Activated CD4-positive, alpha-beta T cell treated with anti-CD3 and anti-CD28 coated beads, Interleukin-2, amount 10 ng/mL, durations not matched to agents 24 days and 14 days (primary cell): ENCODE data around the gene DUOXA2. TPM values are rescaled to one million over a fixed set of nuclear protein-coding genes. Genes with fewer than 3 reads are reported as not detected.
A peak's percentile ranks its signal among the peaks of the same experiment; 100 is the strongest.

Experiments used
- DNase-seq: peaks from one replicate; pipeline ENCODE4 v3.0.0; 2022
- H3K27ac Mint-ChIP-seq: one replicate; pipeline ENCODE4 v1.8.0; 2022; ENCODE audit warnings: mild to moderate bottlenecking, mixed read lengths
- H3K27me3 Mint-ChIP-seq: one replicate; pipeline ENCODE4 v1.8.0; 2022; ENCODE audit warnings: mixed read lengths
- H3K36me3 Mint-ChIP-seq: one replicate; pipeline ENCODE4 v1.8.0; 2022; ENCODE audit warnings: low read depth, mild to moderate bottlenecking, mixed read lengths
- H3K4me1 Mint-ChIP-seq: one replicate; pipeline ENCODE4 v1.8.0; 2021; ENCODE audit warnings: mixed read lengths
- H3K4me3 Mint-ChIP-seq: one replicate; pipeline ENCODE4 v1.8.0; 2022; ENCODE audit warnings: mild to moderate bottlenecking, moderate library complexity, mixed read lengths
- H3K9me3 Mint-ChIP-seq: one replicate; pipeline ENCODE4 v1.8.0; 2021; ENCODE audit warnings: mixed read lengths
- intact Hi-C: fragments of 100-400 bp; cut with micrococcal nuclease; formaldehyde crosslinking; loops from one replicate; pipeline ENCODE4 v1.15.1; 2023
- total RNA-seq: library from RNA; stranded (reverse); gene quantifications from 2 replicates; pipeline ENCODE4 v1.2.3, GENCODE V29; 2022

The DUOXA2 gene
- total RNA-seq, 1 donor from 2014 or later: not detected

- Mint-ChIP-seq H3K4me3 (no peak overlapping the region), H3K27ac (no peak overlapping the region), H3K36me3 (no peaks in the 10 kb centered on the region), H3K9me3 (no peaks in the 10 kb centered on the region), H3K27me3 (no peaks in the 10 kb centered on the region), H3K4me1 (peaks cover 32% of the 10 kb centered on the region)
- intact Hi-C loops: no loop called here
- DNase-seq: no peak
Observed at GRCh38 chr15:45161666-45162065, 47.5 kb downstream of the DUOXA2 start.

DNA sequence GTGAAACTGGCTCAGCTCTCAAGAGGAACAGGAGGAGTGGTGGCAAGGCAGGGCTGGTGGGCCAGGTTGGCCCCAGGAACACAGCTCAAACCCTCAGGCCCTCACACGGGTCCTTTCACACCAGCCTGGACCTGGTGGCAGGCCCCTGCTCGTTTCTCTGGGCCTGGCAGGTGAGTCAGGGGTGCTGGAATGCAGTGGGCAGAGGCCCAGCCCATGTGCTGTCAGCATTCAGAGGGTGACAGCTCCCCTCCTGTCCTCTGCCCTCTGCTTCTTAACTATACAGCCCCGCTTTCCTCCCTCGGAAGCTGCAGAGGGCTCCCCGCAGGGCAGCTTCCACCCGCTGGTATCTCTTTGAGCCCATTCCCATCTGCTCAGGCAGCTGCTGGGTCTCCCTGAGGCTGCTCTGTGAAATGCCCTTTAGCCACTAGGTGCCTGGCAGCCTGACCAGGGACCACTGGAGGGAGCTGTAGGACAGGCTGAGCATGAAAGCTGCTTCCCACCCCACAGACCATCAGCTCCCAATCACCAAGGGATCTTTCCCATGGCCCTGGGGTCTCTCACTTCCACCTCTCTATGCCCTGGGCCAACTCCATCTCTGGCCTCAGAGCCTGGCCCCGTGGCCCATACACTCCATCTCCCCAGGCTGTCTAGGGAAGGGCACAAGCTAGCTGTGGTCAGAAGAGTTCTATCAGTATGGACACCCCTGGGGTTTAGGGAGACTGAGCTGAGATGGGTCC lies 48.8 kb downstream of the DUOXA2 start:
- no peak overlapping the region for H3K4me3 Mint-ChIP-seq
- H3K27ac Mint-ChIP-seq: no peak overlapping the region
- no peaks in the 10 kb centered on the region for H3K9me3 Mint-ChIP-seq
- peaks cover 28% of the 10 kb centered on the region for H3K4me1 Mint-ChIP-seq
- H3K36me3 Mint-ChIP-seq: no peaks in the 10 kb centered on the region
- intact Hi-C loops: loop anchor here (1.0 kb wide), 2 partner anchors 35 to 236 kb away; no protein-coding TSS in a partner anchor
- H3K27me3 Mint-ChIP-seq: no peaks in the 10 kb centered on the region
- DNase-seq: peak; percentile 90

DNA sequence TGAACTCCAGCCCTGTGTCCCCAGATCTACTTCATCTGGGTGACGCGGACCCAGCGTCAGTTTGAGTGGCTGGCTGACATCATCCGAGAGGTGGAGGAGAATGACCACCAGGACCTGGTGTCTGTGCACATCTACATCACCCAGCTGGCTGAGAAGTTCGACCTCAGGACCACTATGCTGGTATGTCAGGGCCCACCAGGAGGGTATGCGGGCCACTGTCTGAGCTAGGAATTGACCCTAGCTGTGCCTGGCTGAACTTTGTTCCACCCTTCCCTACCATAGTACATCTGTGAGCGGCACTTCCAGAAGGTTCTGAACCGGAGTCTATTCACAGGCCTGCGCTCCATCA lies 49.4 kb downstream of the DUOXA2 start:
- no peak for DNase-seq
- H3K4me3 Mint-ChIP-seq: no peak overlapping the region
- no peaks in the 10 kb centered on the region for H3K36me3 Mint-ChIP-seq
- no peak overlapping the region for H3K27ac Mint-ChIP-seq
- H3K27me3 Mint-ChIP-seq: no peaks in the 10 kb centered on the region
- intact Hi-C loops: loop anchor here (1.0 kb wide), 2 partner anchors 35 to 236 kb away; no protein-coding TSS in a partner anchor
- peaks cover 25% of the 10 kb centered on the region for H3K4me1 Mint-ChIP-seq
- H3K9me3 Mint-ChIP-seq: no peaks in the 10 kb centered on the region

DNA sequence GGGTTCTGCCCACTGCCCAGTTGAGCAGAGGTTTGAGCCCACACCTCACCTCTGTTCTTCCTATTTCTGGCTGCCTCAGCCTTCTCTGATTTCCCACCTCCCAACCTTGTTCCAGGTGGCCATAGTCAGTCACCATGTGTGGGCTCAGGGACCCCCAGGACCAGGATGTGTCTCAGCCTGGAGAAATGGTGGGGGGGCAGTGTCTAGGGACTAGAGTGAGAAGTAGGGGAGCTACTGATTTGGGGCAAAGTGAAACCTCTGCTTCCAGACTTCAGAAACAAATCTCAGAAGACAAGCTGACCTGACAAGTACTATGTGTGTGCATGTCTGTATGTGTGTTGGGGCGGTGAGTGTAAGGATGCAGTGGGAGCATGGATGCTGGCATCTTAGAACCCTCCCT lies 50.8 kb downstream of the DUOXA2 start:
- Mint-ChIP-seq H3K4me1 (peaks cover 20% of the 10 kb centered on the region), H3K36me3 (no peaks in the 10 kb centered on the region), H3K27ac (peak overlapping the region; percentile 79), H3K4me3 (peak overlapping the region; percentile 39), H3K27me3 (no peaks in the 10 kb centered on the region), H3K9me3 (no peaks in the 10 kb centered on the region)
- intact Hi-C loops: no loop called here
- DNase-seq: no peak

GRCh38 chr15:45165536-45165935 lies 51.4 kb downstream of the DUOXA2 start:
- peaks cover 20% of the 10 kb centered on the region for H3K4me1 Mint-ChIP-seq
- peak overlapping the region; percentile 77 for H3K4me3 Mint-ChIP-seq
- H3K27me3 Mint-ChIP-seq: no peaks in the 10 kb centered on the region
- H3K9me3 Mint-ChIP-seq: no peaks in the 10 kb centered on the region
- intact Hi-C loops: no loop called here
- no peak for DNase-seq
- no peaks in the 10 kb centered on the region for H3K36me3 Mint-ChIP-seq
- peak overlapping the region; percentile 79 for H3K27ac Mint-ChIP-seq

DNA sequence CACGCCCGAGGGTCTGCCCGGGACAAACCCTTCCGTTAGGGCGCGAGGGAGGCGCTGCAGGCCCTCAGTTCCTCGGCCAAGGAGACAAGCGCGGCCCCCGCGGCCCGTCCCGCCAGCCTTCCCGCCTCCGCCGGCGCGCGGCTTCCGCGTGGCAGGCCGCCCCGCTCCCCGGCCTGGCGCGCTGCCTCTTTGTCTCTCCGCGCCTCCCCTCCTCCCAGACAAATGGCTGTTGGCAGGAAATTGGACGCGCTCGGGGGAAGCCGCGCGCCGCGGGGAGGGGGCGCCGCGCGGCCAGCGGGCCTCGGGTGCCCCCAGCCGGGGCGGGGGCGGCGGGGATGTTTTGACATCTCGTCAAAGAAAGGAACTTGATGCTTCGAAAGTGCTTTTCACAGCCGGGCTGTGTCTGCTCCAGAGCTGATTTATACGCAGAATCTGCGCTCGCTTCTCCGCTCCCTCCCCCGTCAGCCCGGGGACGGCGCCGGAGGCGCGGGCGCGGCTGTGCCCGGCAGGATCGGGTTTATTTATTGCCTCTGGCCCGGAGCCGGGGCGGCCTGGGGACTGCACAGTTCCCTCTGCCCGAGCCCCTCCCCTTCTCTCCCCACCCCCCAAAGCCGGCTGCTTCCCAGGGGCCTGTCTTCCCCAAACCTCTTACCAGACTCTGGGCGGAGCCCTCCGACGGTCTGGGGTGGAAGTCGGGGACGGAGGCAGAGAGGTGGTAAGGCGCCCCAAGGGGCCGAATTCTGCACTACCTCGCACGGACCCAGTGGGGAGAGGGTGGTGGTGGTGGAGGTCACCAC lies 52.9 kb downstream of the DUOXA2 start:
- H3K27ac Mint-ChIP-seq: peak overlapping the region; percentile 84
- H3K36me3 Mint-ChIP-seq: no peaks in the 10 kb centered on the region
- peak; percentile 94 for DNase-seq
- H3K4me1 Mint-ChIP-seq: peaks cover 19% of the 10 kb centered on the region
- H3K4me3 Mint-ChIP-seq: peak overlapping the region; percentile 73
- no peaks in the 10 kb centered on the region for H3K27me3 Mint-ChIP-seq
- intact Hi-C loops: loop anchor here (1.0 to 2.0 kb wide), 3 partner anchors 21 to 112 kb away; no protein-coding TSS in a partner anchor
- no peaks in the 10 kb centered on the region for H3K9me3 Mint-ChIP-seq

DNA sequence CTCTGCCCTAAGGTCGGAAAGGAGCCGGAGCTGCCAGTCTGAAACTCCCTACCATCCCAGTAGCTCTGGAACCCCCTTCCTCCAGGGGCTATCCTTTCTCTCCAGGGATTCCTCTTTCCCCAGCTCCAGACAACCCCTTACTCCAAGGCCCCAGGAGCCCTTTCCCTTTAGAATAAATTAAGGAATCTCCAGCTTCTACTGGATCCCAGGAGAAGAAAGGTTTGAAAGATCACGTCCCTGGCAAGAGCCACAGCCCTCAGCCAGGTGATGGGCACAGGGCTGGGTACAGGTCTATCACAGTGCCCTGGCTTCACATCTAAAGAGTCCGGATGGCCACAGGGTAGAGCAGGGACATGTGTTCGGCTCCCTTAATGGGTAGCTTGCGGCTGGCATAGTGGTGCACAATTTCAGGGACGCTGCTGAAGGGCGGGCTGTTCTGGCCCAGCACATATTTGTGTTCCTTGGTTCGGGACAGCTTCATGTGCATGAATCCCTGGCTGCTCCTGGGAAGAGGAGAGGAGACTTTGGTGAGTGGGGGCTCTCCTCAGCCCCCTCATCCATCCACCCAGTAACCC lies 53.6 kb downstream of the DUOXA2 start:
- intact Hi-C loops: loop anchor here (1.0 to 2.0 kb wide), 3 partner anchors 21 to 111 kb away; no protein-coding TSS in a partner anchor
- peaks cover 19% of the 10 kb centered on the region for H3K4me1 Mint-ChIP-seq
- H3K36me3 Mint-ChIP-seq: no peaks in the 10 kb centered on the region
- H3K27ac Mint-ChIP-seq: peak overlapping the region; percentile 84
- DNase-seq: no peak
- no peaks in the 10 kb centered on the region for H3K9me3 Mint-ChIP-seq
- peak overlapping the region; percentile 73 for H3K4me3 Mint-ChIP-seq
- H3K27me3 Mint-ChIP-seq: no peaks in the 10 kb centered on the region

Other genes with a start within 250 kb of the DUOXA2 start
- gene TERB2, start 157.6 kb upstream of the DUOXA2 start, total RNA-seq: not detected in 2 replicates
- gene SORD, start 91.1 kb upstream of the DUOXA2 start, total RNA-seq: 28.0 and 28.9 TPM in 2 replicates
- 0.05 TPM in 1 of 2 replicates, not detected in the other for gene DUOX2, start 154 bp upstream of the DUOXA2 start, total RNA-seq
- not detected in 2 replicates for gene DUOXA1, start 15.6 kb downstream of the DUOXA2 start, total RNA-seq
- 0.02 and 0.14 TPM in 2 replicates for gene DUOX1, start 15.7 kb downstream of the DUOXA2 start, total RNA-seq
- 14.4 and 16.1 TPM in 2 replicates for gene SHF, start 73.6 kb downstream of the DUOXA2 start, total RNA-seq
- not detected in 2 replicates for gene SLC28A2, start 137.9 kb downstream of the DUOXA2 start, total RNA-seq